Endothelial cell (in vitro differentiated cells): ENCODE results near the gene XAGE5. TPM values are rescaled to one million over a fixed set of nuclear protein-coding genes. Genes with fewer than 3 reads are reported as not detected.
"Not testable (repeated sequence)": the region's sequence is repeated elsewhere in the genome, so short reads cannot be mapped to it uniquely, and the experiment has no call there.

Source experiments
- DNase-seq: peaks from one replicate; pipeline ENCODE4 v3.0.0; 2021; ENCODE audit warnings: low spot score
- H3K27ac Mint-ChIP-seq: one replicate; pipeline ENCODE4 v1.8.0; 2021; ENCODE audit warnings: mixed read lengths, inconsistent platforms; ENCODE audit not compliant: unreplicated experiment
- H3K27me3 Mint-ChIP-seq: one replicate; pipeline ENCODE4 v1.8.0; 2021; ENCODE audit warnings: mild to moderate bottlenecking, moderate library complexity, mixed read lengths, inconsistent platforms; ENCODE audit not compliant: unreplicated experiment
- H3K36me3 Mint-ChIP-seq: one replicate; pipeline ENCODE4 v1.8.0; 2021; ENCODE audit warnings: mild to moderate bottlenecking, low read depth, mixed read lengths, inconsistent platforms; ENCODE audit not compliant: unreplicated experiment
- H3K4me1 Mint-ChIP-seq: one replicate; pipeline ENCODE4 v1.8.0; 2021; ENCODE audit warnings: mild to moderate bottlenecking, mixed read lengths, inconsistent platforms; ENCODE audit not compliant: unreplicated experiment
- H3K4me3 Mint-ChIP-seq: one replicate; pipeline ENCODE4 v1.8.0; 2021; ENCODE audit warnings: mild to moderate bottlenecking, mixed read lengths, inconsistent platforms; ENCODE audit not compliant: unreplicated experiment
- H3K9me3 Mint-ChIP-seq: one replicate; pipeline ENCODE4 v1.8.0; 2021; ENCODE audit warnings: mixed read lengths, inconsistent platforms; ENCODE audit not compliant: unreplicated experiment
- CTCF ChIP-seq: fragments of 200-600 bp; sonication (generic); IDR thresholded peaks from one replicate; pipeline ENCODE4 v1.5.0; 2021; ENCODE audit warnings: antibody characterized with exemption; ENCODE audit not compliant: unreplicated experiment
- total RNA-seq: library from RNA; stranded (reverse); fragmentation: NEBNext Ultra II Directional; extraction: Animal tissue kit (Norgen Biotek cat#: 25700); gene quantifications from one replicate; pipeline ENCODE4 v1.2.1, GENCODE V29; 2021; ENCODE audit not compliant: unreplicated experiment

XAGE5 gene
- total RNA-seq, 1 donor from 2014 or later = not detected

DNA sequence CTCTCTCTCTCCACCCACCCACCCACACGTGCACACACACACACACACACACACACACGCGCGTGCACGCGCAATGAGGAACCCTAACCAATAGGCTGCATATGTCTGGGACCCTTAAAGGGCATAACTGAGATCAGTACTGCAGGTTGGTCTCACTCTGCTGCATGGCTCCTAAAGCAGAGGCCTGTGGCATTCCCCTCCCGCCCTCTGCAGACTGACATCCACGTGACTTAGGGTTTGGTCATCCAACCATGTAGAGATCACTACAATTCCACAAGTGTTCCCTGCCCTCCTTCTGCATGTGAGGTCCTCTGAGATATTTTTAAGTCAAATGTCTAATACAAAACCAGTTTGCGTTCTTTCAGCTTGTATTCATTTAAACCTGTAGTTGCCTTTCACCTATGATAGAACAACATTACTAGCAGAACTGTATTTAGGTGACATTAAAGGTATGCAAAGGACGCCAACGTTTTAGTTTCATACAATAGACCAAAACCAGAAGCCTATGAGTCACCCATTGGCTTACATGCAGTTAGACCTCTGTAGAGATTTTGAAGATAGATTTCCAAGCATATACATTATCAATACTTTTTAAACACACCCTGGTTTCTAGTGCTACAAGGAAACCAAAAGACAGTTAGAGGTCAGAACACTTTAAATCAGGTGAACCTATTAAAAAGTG, 10.1 kb downstream of the XAGE5 start:
- H3K4me3 Mint-ChIP-seq = no peak overlapping the region
- no peaks in the 10 kb centered on the region for H3K27me3 Mint-ChIP-seq
- H3K36me3 Mint-ChIP-seq = no peaks in the 10 kb centered on the region
- DNase-seq = no peak
- no peak for TF ChIP-seq CTCF
- no peaks in the 10 kb centered on the region for H3K4me1 Mint-ChIP-seq
- H3K9me3 Mint-ChIP-seq = no peaks in the 10 kb centered on the region
- H3K27ac Mint-ChIP-seq = no peak overlapping the region

DNA sequence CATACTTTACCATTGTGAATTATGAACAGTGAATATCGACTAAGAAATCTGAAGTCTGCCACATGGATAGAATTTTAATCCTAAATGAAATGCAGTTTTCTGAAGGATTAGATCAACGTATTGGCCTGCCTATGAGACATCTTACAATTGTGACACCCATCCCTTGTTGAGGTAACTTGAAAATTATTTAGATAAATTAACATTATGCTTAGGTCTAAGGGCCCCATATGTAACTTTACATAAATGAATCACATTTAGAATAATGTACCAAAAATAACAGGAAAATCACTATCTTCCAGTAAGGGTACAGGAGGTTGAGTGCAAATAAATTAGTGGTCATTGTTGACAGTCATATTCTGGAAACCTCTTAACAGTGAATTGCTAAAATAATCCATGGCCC, 13.5 kb downstream of the XAGE5 start:
- TF ChIP-seq CTCF = no peak
- Mint-ChIP-seq H3K4me1 (no peaks in the 10 kb centered on the region), H3K9me3 (no peaks in the 10 kb centered on the region)

GRCh38 chrX:52830551-52830950, 19.5 kb downstream of the XAGE5 start:
- Mint-ChIP-seq H3K36me3 (no peaks in the 10 kb centered on the region), H3K9me3 (no peaks in the 10 kb centered on the region), H3K4me3 (no peak overlapping the region), H3K27ac (no peak overlapping the region), H3K4me1 (no peaks in the 10 kb centered on the region), H3K27me3 (no peaks in the 10 kb centered on the region)
- DNase-seq = no peak
- no peak for TF ChIP-seq CTCF

More for the DNA sequence above, 13.5 kb downstream of the XAGE5 start:
- H3K36me3 Mint-ChIP-seq = no peaks in the 10 kb centered on the region
- no peak overlapping the region for H3K27ac Mint-ChIP-seq
- H3K27me3 Mint-ChIP-seq = no peaks in the 10 kb centered on the region
- H3K4me3 Mint-ChIP-seq = no peak overlapping the region
- no peak for DNase-seq

DNA sequence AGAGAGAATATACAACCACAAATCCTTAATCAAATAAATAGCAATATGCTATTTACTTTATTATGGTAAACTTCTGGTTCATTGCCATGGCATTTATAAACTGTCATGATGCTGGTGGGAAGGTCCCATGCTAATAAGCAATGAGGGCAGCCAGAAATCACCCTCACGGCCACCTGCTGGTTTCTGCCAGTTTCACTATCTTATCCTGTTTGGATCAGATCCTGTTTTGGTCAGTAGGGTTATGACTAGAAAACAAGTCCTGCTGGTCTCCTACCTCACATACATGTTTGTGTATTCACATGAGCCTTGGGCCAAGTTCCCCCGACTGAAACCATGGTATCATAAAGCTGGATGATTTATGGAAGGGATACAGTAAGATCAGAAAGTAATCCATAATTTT, 28.1 kb downstream of the XAGE5 start:
- H3K4me1 Mint-ChIP-seq = no peaks in the 10 kb centered on the region
- H3K27ac Mint-ChIP-seq = no peak overlapping the region
- no peaks in the 10 kb centered on the region for H3K9me3 Mint-ChIP-seq
- TF ChIP-seq CTCF = no peak
- H3K4me3 Mint-ChIP-seq = no peak overlapping the region
- no peak for DNase-seq
- no peaks in the 10 kb centered on the region for H3K27me3 Mint-ChIP-seq
- H3K36me3 Mint-ChIP-seq = no peaks in the 10 kb centered on the region

- not testable (repeated sequence) for H3K4me3 Mint-ChIP-seq, DNase-seq, H3K27me3 Mint-ChIP-seq, H3K36me3 Mint-ChIP-seq, H3K9me3 Mint-ChIP-seq, H3K4me1 Mint-ChIP-seq, H3K27ac Mint-ChIP-seq
Measured at GRCh38 chrX:52843619-52844018, 32.5 kb downstream of the XAGE5 start.
